ENCODE results near the gene RBMX. TPM values are rescaled to one million over a fixed set of nuclear protein-coding genes. Genes with fewer than 3 reads are reported as not detected.

Gene RBMX
- total RNA-seq, 1 donor from 2014 or later = 371 TPM

DNA sequence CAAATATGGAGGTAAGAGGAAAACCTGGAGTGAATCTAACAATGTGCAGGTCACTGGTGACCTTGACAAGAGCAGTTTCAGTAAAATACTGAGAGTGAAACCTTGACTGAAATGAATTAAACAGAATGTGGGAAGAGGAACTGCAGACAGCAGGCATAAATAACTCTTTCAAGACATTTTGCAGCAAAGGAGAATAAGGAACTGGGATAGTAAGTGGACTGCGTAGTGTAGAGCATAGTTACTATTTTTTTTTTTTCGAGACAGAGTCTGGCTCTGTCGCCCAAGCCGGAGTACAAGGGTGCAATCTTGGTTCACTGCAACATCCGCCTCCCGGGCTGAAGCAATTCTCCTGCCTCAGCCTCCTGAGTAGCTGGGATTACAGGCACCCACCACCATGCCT lies 24.0 kb downstream of the RBMX start:
- peaks cover 48% of the 10 kb centered on the region for H3K36me3 Mint-ChIP-seq
- peaks cover 2% of the 10 kb centered on the region for H3K4me1 Mint-ChIP-seq
- no peak for TF ChIP-seq CTCF (IDR thresholded peaks at IDR 0.05; ENCODE audit: unreplicated experiment)
- peaks cover 44% of the 10 kb centered on the region for H3K9me3 Mint-ChIP-seq
- H3K27ac Mint-ChIP-seq = no peak overlapping the region
- DNase-seq (ENCODE audit: low spot score in 2 of 2, unreplicated experiment in 2 of 2) = no peak
- no peaks in the 10 kb centered on the region for H3K27me3 Mint-ChIP-seq (ENCODE audit: low read depth)
- H3K4me3 Mint-ChIP-seq = no peak overlapping the region

GRCh38 chrX:136856050-136856449 lies 24.5 kb downstream of the RBMX start:
- H3K27ac Mint-ChIP-seq = no peak overlapping the region
- peaks cover 2% of the 10 kb centered on the region for H3K4me1 Mint-ChIP-seq
- H3K36me3 Mint-ChIP-seq = peaks cover 46% of the 10 kb centered on the region
- peaks cover 43% of the 10 kb centered on the region for H3K9me3 Mint-ChIP-seq
- no peaks in the 10 kb centered on the region for H3K27me3 Mint-ChIP-seq (ENCODE audit: low read depth)
- TF ChIP-seq CTCF (IDR thresholded peaks at IDR 0.05; ENCODE audit: unreplicated experiment) = no peak
- no peak for DNase-seq (ENCODE audit: low spot score in 2 of 2, unreplicated experiment in 2 of 2)
- no peak overlapping the region for H3K4me3 Mint-ChIP-seq

GRCh38 chrX:136851526-136851925 lies 29.0 kb downstream of the RBMX start:
- peaks cover 2% of the 10 kb centered on the region for H3K4me1 Mint-ChIP-seq
- H3K9me3 Mint-ChIP-seq = peaks cover 36% of the 10 kb centered on the region
- no peak for DNase-seq (ENCODE audit: low spot score in 2 of 2, unreplicated experiment in 2 of 2)
- TF ChIP-seq CTCF (IDR thresholded peaks at IDR 0.05; ENCODE audit: unreplicated experiment) = no peak
- H3K36me3 Mint-ChIP-seq = peaks cover 47% of the 10 kb centered on the region
- H3K27me3 Mint-ChIP-seq (ENCODE audit: low read depth) = no peaks in the 10 kb centered on the region
- no peak overlapping the region for H3K4me3 Mint-ChIP-seq
- H3K27ac Mint-ChIP-seq = no peak overlapping the region

DNA sequence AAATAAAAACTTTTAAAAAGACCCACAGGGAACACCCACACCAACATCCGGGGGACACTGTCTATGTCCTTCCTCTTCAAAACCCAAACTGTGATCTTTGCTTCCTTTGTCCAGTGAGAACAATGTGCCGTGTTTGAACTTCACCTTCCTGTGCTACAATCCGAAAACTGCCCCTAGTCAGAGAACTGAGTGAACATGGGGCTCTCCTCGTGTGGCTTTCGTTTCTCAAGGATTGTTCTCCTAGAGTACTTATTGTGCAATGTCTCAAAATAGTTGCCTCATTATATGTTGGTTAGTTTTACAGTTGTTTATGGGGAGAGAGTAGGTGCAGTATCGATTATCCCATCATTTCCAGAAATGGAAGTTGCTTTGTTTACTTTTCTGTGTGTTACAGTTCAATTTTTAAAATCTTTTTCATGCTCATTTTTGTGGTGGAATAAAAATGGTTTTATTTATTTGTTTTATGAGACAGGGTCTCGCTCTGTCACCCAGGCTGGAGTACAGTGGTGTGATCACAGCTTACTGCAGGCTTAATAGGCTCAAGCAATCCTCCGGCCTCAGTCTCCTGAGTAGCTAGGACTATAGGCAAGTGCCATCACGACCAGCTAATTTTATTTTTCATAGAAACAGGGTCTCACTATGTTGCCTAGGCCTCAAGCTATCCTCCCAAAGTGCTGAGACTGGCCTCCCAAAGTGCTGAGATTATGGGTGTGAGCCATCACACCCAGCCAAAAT lies 29.9 kb downstream of the RBMX start:
- H3K27me3 Mint-ChIP-seq (ENCODE audit: low read depth) = no peaks in the 10 kb centered on the region
- peaks cover 51% of the 10 kb centered on the region for H3K36me3 Mint-ChIP-seq
- no peak overlapping the region for H3K27ac Mint-ChIP-seq
- no peak for DNase-seq (ENCODE audit: low spot score in 2 of 2, unreplicated experiment in 2 of 2)
- TF ChIP-seq CTCF (IDR thresholded peaks at IDR 0.05; ENCODE audit: unreplicated experiment) = no peak
- no peak overlapping the region for H3K4me3 Mint-ChIP-seq
- H3K4me1 Mint-ChIP-seq = peaks cover 2% of the 10 kb centered on the region
- peaks cover 35% of the 10 kb centered on the region for H3K9me3 Mint-ChIP-seq

GRCh38 chrX:136849395-136849794 lies 31.1 kb downstream of the RBMX start:
- H3K36me3 Mint-ChIP-seq = peaks cover 51% of the 10 kb centered on the region

More at GRCh38 chrX:136849395-136849794, 31.1 kb downstream of the RBMX start:
- peaks cover 34% of the 10 kb centered on the region for H3K9me3 Mint-ChIP-seq
- no peak for DNase-seq (ENCODE audit: low spot score in 2 of 2, unreplicated experiment in 2 of 2)
- H3K4me1 Mint-ChIP-seq = peaks cover 2% of the 10 kb centered on the region
- no peaks in the 10 kb centered on the region for H3K27me3 Mint-ChIP-seq (ENCODE audit: low read depth)
- TF ChIP-seq CTCF (IDR thresholded peaks at IDR 0.05; ENCODE audit: unreplicated experiment) = no peak
- no peak overlapping the region for H3K27ac Mint-ChIP-seq
- H3K4me3 Mint-ChIP-seq = no peak overlapping the region
